Sigmoid colon (tissue), 7 donors: ENCODE data around the gene JAG1. TPM values are rescaled to one million over a fixed set of nuclear protein-coding genes. Genes with fewer than 3 reads are reported as not detected.

Experiments
- DNase-seq: peaks from one replicate; pipeline ENCODE4 v3.0.0-alpha.2; 2019
- H3K27ac ChIP-seq, 4 donors: fragments of 200-600 bp; sonication (generic); one replicate each; pipeline ENCODE4 v1.5.1; 2016 to 2019; ENCODE audit warnings: mild to moderate bottlenecking in 1 of 4
- H3K27me3 ChIP-seq, 3 donors: fragments of 200-600 bp; sonication (generic); one replicate each; pipeline ENCODE4 v1.5.1; 2019; ENCODE audit warnings: mild to moderate bottlenecking in 1 of 3
- H3K36me3 ChIP-seq, 4 donors: fragments of 200-600 bp; sonication (generic); one replicate each; pipeline ENCODE4 v1.5.1; 2016 to 2019
- H3K4me1 ChIP-seq, 4 donors: fragments of 200-600 bp; sonication (generic); one replicate each; pipeline ENCODE4 v1.5.1; 2017 to 2019
- H3K4me3 ChIP-seq, 4 donors: fragments of 200-600 bp; sonication (generic); one replicate each; pipeline ENCODE4 v1.5.1; 2017 to 2019; ENCODE audit warnings: mild to moderate bottlenecking in 2 of 4, moderate library complexity in 1 of 4
- H3K9me3 ChIP-seq, 4 donors: fragments of 200-600 bp in 3 of 4; sonication (generic) in 3 of 4; one replicate each; pipeline versions ENCODE4 v1.5.1 to v1.6.1; 2013 to 2019
- CTCF ChIP-seq, 4 experiments: fragments of 450-650 bp in 3 of 4; fragments of 200-600 bp in 1 of 4; IDR thresholded peaks; one replicate each; pipeline ENCODE4 v1.5.1; 2016 to 2019; ENCODE audit warnings: antibody characterized with exemption in 4 of 4, mild to moderate bottlenecking in 3 of 4, moderate library complexity in 2 of 4
- EP300 ChIP-seq, 4 donors: sonication (generic); formaldehyde crosslinking; IDR thresholded peaks; one replicate each; pipeline ENCODE4 v1.6.1; 2017; ENCODE audit warnings: antibody characterized with exemption in 4 of 4
- POLR2A ChIP-seq, 2 donors: fragments of 450-650 bp; IDR thresholded peaks; one replicate each; pipeline ENCODE4 v1.6.1; 2016; ENCODE audit warnings: antibody characterized with exemption in 2 of 2, mild to moderate bottlenecking in 2 of 2, moderate library complexity in 2 of 2
- POLR2AphosphoS5 ChIP-seq, 4 donors: sonication (generic); formaldehyde crosslinking; IDR thresholded peaks; one replicate each; pipeline ENCODE4 v1.6.1; 2017; ENCODE audit warnings: antibody characterized with exemption in 4 of 4
- WGBS, 2 donors: extraction: QIAGEN DNeasy Blood & Tissue Kit; methylation state at CpG; one replicate each; pipeline ENCODE4 v1.1.7; 2013; 5-methylcytosine and 5-hydroxymethylcytosine counted together
- intact Hi-C: fragments of 100-400 bp; cut with DNase I; formaldehyde crosslinking; loops from one replicate; pipeline ENCODE4 v1.15.1; 2023
- polyA plus RNA-seq, 3 donors: library from polyadenylated mRNA; stranded (reverse); fragments of 200-250 nt; gene quantifications; one replicate each; pipeline ENCODE4 v1.2.3, GENCODE V29; 2013
- total RNA-seq, 4 donors: library from RNA; depleted of rRNA; stranded (reverse); fragments of >200 nt; gene quantifications; one replicate each; pipeline ENCODE4 v1.1.0, GENCODE V29; 2016
- donor health status: healthy with polysubstance abuse.
- donor health status: Bipolar disorder and iron deficiency.
- donor health status: healthy.

Gene JAG1
- total and polyA plus RNA-seq, 7 donors: 3.9 to 76.4 (median 32.4) TPM

- intact Hi-C loops: no loop called here
- H3K4me3 ChIP-seq: no peak overlapping the region
- H3K27ac ChIP-seq: no peak overlapping the region
- WGBS, 2 donors: 82 to 83% methylated on average over 2 of the region's 2 CpGs
- H3K9me3 ChIP-seq: no peaks in the 10 kb centered on the region
- peaks cover 0 to 22% (median 12%) of the 10 kb centered on the region in 4 donors for H3K4me1 ChIP-seq
- DNase-seq: no peak
- H3K36me3 ChIP-seq: no peaks in the 10 kb centered on the region
- TF ChIP-seq CTCF (IDR thresholded peaks at IDR 0.05) (no peak), POLR2AphosphoS5 (IDR thresholded peaks at IDR 0.05) (peak in 1 of 4 donors; percentile 19)
- no peaks in the 10 kb centered on the region for H3K27me3 ChIP-seq
Observed at GRCh38 chr20:10713161-10713560, 39.4 kb upstream of the JAG1 start.

- DNase-seq: no peak
- H3K4me1 ChIP-seq: peaks cover 0 to 20% (median 10%) of the 10 kb centered on the region in 4 donors
- 78 to 87% methylated on average over 5 of the region's 5 CpGs for WGBS, 2 donors
- no peaks in the 10 kb centered on the region for H3K36me3 ChIP-seq
- intact Hi-C loops: no loop called here
- no peak overlapping the region for H3K4me3 ChIP-seq
- TF ChIP-seq POLR2AphosphoS5 (IDR thresholded peaks at IDR 0.05) (no peak), CTCF (IDR thresholded peaks at IDR 0.05) (no peak), POLR2A (IDR thresholded peaks at IDR 0.05) (no peak), EP300 (IDR thresholded peaks at IDR 0.05) (no peak)
- H3K9me3 ChIP-seq: no peaks in the 10 kb centered on the region
- H3K27me3 ChIP-seq: no peaks in the 10 kb centered on the region
- no peak overlapping the region for H3K27ac ChIP-seq
Observed at GRCh38 chr20:10711903-10712451, 38.2 kb upstream of the JAG1 start.

- no peaks in the 10 kb centered on the region for H3K27me3 ChIP-seq
- no peak for DNase-seq
- H3K9me3 ChIP-seq: no peaks in the 10 kb centered on the region
- 18 to 69% methylated on average over 6 of the region's 6 CpGs for WGBS, 2 donors
- H3K36me3 ChIP-seq: no peaks in the 10 kb centered on the region
- no peak overlapping the region for H3K4me3 ChIP-seq
- TF ChIP-seq POLR2AphosphoS5 (IDR thresholded peaks at IDR 0.05) (no peak), CTCF (IDR thresholded peaks at IDR 0.05) (no peak), EP300 (IDR thresholded peaks at IDR 0.05) (no peak), POLR2A (IDR thresholded peaks at IDR 0.05) (no peak)
- intact Hi-C loops: no loop called here
- no peak overlapping the region for H3K27ac ChIP-seq
- peaks cover 0 to 13% (median 9%) of the 10 kb centered on the region in 4 donors for H3K4me1 ChIP-seq
Observed at GRCh38 chr20:10710991-10711775, 37.4 kb upstream of the JAG1 start.

GRCh38 chr20:10709916-10710315 is 36.1 kb upstream of the JAG1 start:
- no peak overlapping the region for H3K4me3 ChIP-seq
- H3K4me1 ChIP-seq: peaks cover 0 to 13% (median 9%) of the 10 kb centered on the region in 4 donors
- TF ChIP-seq POLR2A (IDR thresholded peaks at IDR 0.05) (no peak), CTCF (IDR thresholded peaks at IDR 0.05) (no peak), EP300 (IDR thresholded peaks at IDR 0.05) (no peak), POLR2AphosphoS5 (IDR thresholded peaks at IDR 0.05) (no peak)
- no peak for DNase-seq
- WGBS, 2 donors: 91 to 98% methylated on average over 3 of the region's 3 CpGs
- no peaks in the 10 kb centered on the region for H3K27me3 ChIP-seq
- H3K27ac ChIP-seq: no peak overlapping the region
- no peaks in the 10 kb centered on the region for H3K9me3 ChIP-seq
- intact Hi-C loops: no loop called here
- no peaks in the 10 kb centered on the region for H3K36me3 ChIP-seq
